CD14-positive monocyte (primary cell): ENCODE measurements around the gene GPD1. TPM values are rescaled to one million over a fixed set of nuclear protein-coding genes. Genes with fewer than 3 reads are reported as not detected.

Experiments used
- DNase-seq, 3 donors: peaks; one replicate each; pipeline ENCODE4 v3.0.0-alpha.2; 2011 to 2022
- H2AFZ ChIP-seq: 2 replicates; pipeline ENCODE4 v1.6.0; 2012; ENCODE audit warnings: mild to moderate bottlenecking, low read depth, low read length, inconsistent platforms; ENCODE audit not compliant: insufficient read depth, poor library complexity, severe bottlenecking
- H3K27ac ChIP-seq, 2 donors: 1 replicate in 1 of 2; 2 replicates in 1 of 2; pipeline ENCODE4 v1.5.1; 2012 to 2013; ENCODE audit warnings: low read length in 2 of 2, control low read depth in 1 of 2, inconsistent platforms in 1 of 2, low read depth in 1 of 2, mild to moderate bottlenecking in 1 of 2
- H3K27me3 ChIP-seq, 2 donors: one replicate each; pipeline versions ENCODE4 v1.6.0 to v1.6.1; 2011 to 2013; ENCODE audit warnings: low read length in 2 of 2; ENCODE audit not compliant: control insufficient read depth in 2 of 2, insufficient read depth in 2 of 2
- H3K36me3 ChIP-seq, 2 donors: replicated peaks in 1 of 2; 1 replicate in 1 of 2; 2 replicates in 1 of 2; pipeline versions ENCODE4 v1.5.1 to v1.6.1; 2012 to 2013; ENCODE audit warnings: low read length in 2 of 2, control low read depth in 1 of 2, inconsistent platforms in 1 of 2, mild to moderate bottlenecking in 1 of 2; ENCODE audit not compliant: insufficient read depth in 2 of 2, control insufficient read depth in 1 of 2
- H3K4me1 ChIP-seq, 2 donors: 1 replicate in 1 of 2; 2 replicates in 1 of 2; pipeline versions ENCODE4 v1.5.1 to v1.6.1; 2012 to 2013; ENCODE audit warnings: low read length in 2 of 2, control low read depth in 1 of 2, inconsistent platforms in 1 of 2, mild to moderate bottlenecking in 1 of 2, moderate library complexity in 1 of 2; ENCODE audit not compliant: insufficient read depth in 2 of 2, control insufficient read depth in 1 of 2
- H3K4me2 ChIP-seq: replicated peaks from 2 replicates; pipeline ENCODE3; 2012; ENCODE audit warnings: low read length, moderate library complexity, mild to moderate bottlenecking; ENCODE audit not compliant: poor library complexity, severe bottlenecking; ENCODE audit errors: extremely low read depth
- H3K4me3 ChIP-seq, 3 experiments: fragments of 200-600 bp in 1 of 3; sonication (generic) in 1 of 3; replicated peaks in 1 of 3; 1 replicate in 2 of 3; 2 replicates in 1 of 3; pipeline ENCODE4 v1.5.1; 2011 to 2013; ENCODE audit warnings: low read length in 3 of 3, mild to moderate bottlenecking in 3 of 3, control low read depth in 2 of 3, low read depth in 2 of 3, inconsistent platforms in 1 of 3, moderate library complexity in 1 of 3
- H3K79me2 ChIP-seq: 2 replicates; pipeline ENCODE4 v1.6.0; 2012; ENCODE audit warnings: mild to moderate bottlenecking, control low read depth, inconsistent platforms, low read length, moderate library complexity; ENCODE audit not compliant: insufficient read depth
- H3K9ac ChIP-seq: 2 replicates; pipeline ENCODE4 v1.6.0; 2017; ENCODE audit warnings: low read length, mild to moderate bottlenecking; ENCODE audit not compliant: insufficient read depth, poor library complexity, severe bottlenecking
- H3K9me3 ChIP-seq, 2 donors: replicated peaks in 1 of 2; 1 replicate in 1 of 2; 2 replicates in 1 of 2; pipeline versions ENCODE4 v1.5.1 to v1.6.1; 2012 to 2013; ENCODE audit warnings: low read length in 2 of 2, control low read depth in 1 of 2; ENCODE audit not compliant: control insufficient read depth in 1 of 2, insufficient read depth in 1 of 2
- H4K20me1 ChIP-seq: 2 replicates; pipeline ENCODE4 v1.6.0; 2012; ENCODE audit warnings: mild to moderate bottlenecking, low read length, control low read depth, moderate library complexity; ENCODE audit not compliant: insufficient read depth
- H3K27ac Mint-ChIP-seq, 7 donors: one replicate each; pipeline ENCODE4 v1.8.0; 2020; ENCODE audit warnings: mild to moderate bottlenecking in 7 of 7, mixed read lengths in 7 of 7, moderate library complexity in 6 of 7, inconsistent platforms in 2 of 7
- H3K27me3 Mint-ChIP-seq, 3 donors: one replicate each; pipeline ENCODE4 v1.8.0; 2021 to 2022; ENCODE audit warnings: low read depth in 3 of 3, mild to moderate bottlenecking in 3 of 3, mixed read lengths in 3 of 3, moderate library complexity in 3 of 3, inconsistent platforms in 1 of 3
- H3K36me3 Mint-ChIP-seq, 2 donors: one replicate each; pipeline ENCODE4 v1.8.0; 2020; ENCODE audit warnings: mixed read lengths in 2 of 2, inconsistent platforms in 1 of 2, mild to moderate bottlenecking in 1 of 2
- H3K4me1 Mint-ChIP-seq: one replicate; pipeline ENCODE4 v1.8.0; 2020; ENCODE audit warnings: mild to moderate bottlenecking, mixed read lengths
- H3K4me3 Mint-ChIP-seq, 2 donors: one replicate each; pipeline ENCODE4 v1.8.0; 2020; ENCODE audit warnings: mild to moderate bottlenecking in 2 of 2, mixed read lengths in 2 of 2, moderate library complexity in 1 of 2
- H3K9me3 Mint-ChIP-seq, 7 donors: one replicate each; pipeline ENCODE4 v1.8.0; 2020 to 2022; ENCODE audit warnings: mixed read lengths in 7 of 7, mild to moderate bottlenecking in 6 of 7, moderate library complexity in 6 of 7, inconsistent platforms in 2 of 7
- CTCF ChIP-seq: fragments of 200-600 bp; IDR thresholded peaks from one replicate; pipeline ENCODE4 v1.8.0; 2022; ENCODE audit warnings: antibody characterized with exemption, mild to moderate bottlenecking
- WGBS: methylation state at CpG from one replicate; pipeline ENCODE4 v1.1.5; 2013; ENCODE audit warnings: missing lambda C conversion rate; ENCODE audit not compliant: insufficient coverage; 5-methylcytosine and 5-hydroxymethylcytosine counted together
- intact Hi-C, 2 donors: fragments of 100-400 bp; cut with micrococcal nuclease; formaldehyde crosslinking; loops; one replicate each; pipeline versions ENCODE4 v1.15.0 to v1.15.1; 2023
- polyA plus RNA-seq, 3 donors: library from polyadenylated mRNA; depleted of rRNA in 1 of 3; unstranded in 2 of 3; stranded (reverse) in 1 of 3; fragments of 300-500 nt in 2 of 3; fragments of >200 nt in 1 of 3; fragmentation: Illumina TruSeq in 2 of 3; gene quantifications; 1 replicate in 2 of 3; 2 replicates in 1 of 3; pipeline ENCODE4 v1.2.3, GENCODE V29; 2012 to 2021

Gene GPD1
- polyA plus RNA-seq, 3 donors, result 0.08 TPM; not detected in 2

- Mint-ChIP-seq H3K4me3 (no peak overlapping the region), H3K27me3 (peaks cover 5 to 7% (median 5%) of the 10 kb centered on the region in 3 donors), H3K27ac (peak overlapping the region in 1 of 7 donors; percentile 26), H3K4me1 (peaks cover 7% of the 10 kb centered on the region), H3K36me3 (peaks cover 8 to 10% of the 10 kb centered on the region in 2 donors), H3K9me3 (peaks cover 0 to 2% (median 0%) of the 10 kb centered on the region in 7 donors)
- no peak overlapping the region for H2AFZ ChIP-seq
- intact Hi-C loops, result no loop called here
- H3K27me3 ChIP-seq, result no peaks in the 10 kb centered on the region
- peaks cover 2 to 7% of the 10 kb centered on the region in 2 donors for H3K36me3 ChIP-seq
- H3K4me2 ChIP-seq, result no peak overlapping the region
- no peaks in the 10 kb centered on the region for H4K20me1 ChIP-seq
- H3K79me2 ChIP-seq, result no peaks in the 10 kb centered on the region
- H3K9ac ChIP-seq, result no peak overlapping the region
- TF ChIP-seq CTCF, result no peak
- no peak overlapping the region for H3K4me3 ChIP-seq
- WGBS, result 96% methylated on average over 9 of the region's 12 CpGs
- H3K9me3 ChIP-seq, result no peaks in the 10 kb centered on the region
- H3K4me1 ChIP-seq, result peaks cover 1 to 8% of the 10 kb centered on the region in 2 donors
- no peak overlapping the region for H3K27ac ChIP-seq
- no peak for DNase-seq
These were observed 2.2 kb downstream of the GPD1 start for GRCh38 chr12:50105913-50106450.

GRCh38 chr12:50106907-50107306 is 3.1 kb downstream of the GPD1 start:
- no peaks in the 10 kb centered on the region for H3K9me3 ChIP-seq
- no peak overlapping the region for H3K27ac ChIP-seq
- TF ChIP-seq CTCF, result no peak
- intact Hi-C loops, result no loop called here
- Mint-ChIP-seq H3K4me3 (no peak overlapping the region), H3K27ac (no peak overlapping the region), H3K4me1 (peaks cover 13% of the 10 kb centered on the region), H3K9me3 (peaks cover 0 to 2% (median 0%) of the 10 kb centered on the region in 7 donors), H3K36me3 (peaks cover under 1% of the 10 kb centered on the region in 2 donors), H3K27me3 (peaks cover 5 to 7% (median 5%) of the 10 kb centered on the region in 3 donors)
- H3K4me2 ChIP-seq, result no peak overlapping the region
- H3K36me3 ChIP-seq, result peaks cover 0 to under 1% of the 10 kb centered on the region in 2 donors
- peaks cover 6 to 14% of the 10 kb centered on the region in 2 donors for H3K4me1 ChIP-seq
- DNase-seq, result no peak
- no peaks in the 10 kb centered on the region for H4K20me1 ChIP-seq
- no peaks in the 10 kb centered on the region for H3K79me2 ChIP-seq
- no peak overlapping the region for H3K9ac ChIP-seq
- H2AFZ ChIP-seq, result no peak overlapping the region
- no peaks in the 10 kb centered on the region for H3K27me3 ChIP-seq
- 100% methylated on average over 1 of the region's 3 CpGs for WGBS
- H3K4me3 ChIP-seq, result no peak overlapping the region
